Adrenal gland (tissue), 5 donors: ENCODE data around the gene AHI1.

Experiments used
- POLR2A ChIP-seq, 2 donors: fragments of 450-650 bp; IDR thresholded peaks; one replicate each; pipeline ENCODE4 v1.6.1; 2017; ENCODE audit warnings: antibody characterized with exemption in 2 of 2, mild to moderate bottlenecking in 2 of 2, moderate library complexity in 1 of 2
- TF ChIP-seq, protein P1 (sequence below), 6 experiments: fragments of 450-650 bp in 4 of 6; fragments of 200-600 bp in 2 of 6; sonication (generic) in 1 of 6; IDR thresholded peaks; 1 replicate in 5 of 6; 2 replicates in 1 of 6; pipeline versions ENCODE4 v1.5.1 to v1.8.0; 2016 to 2021; ENCODE audit warnings: antibody characterized with exemption in 6 of 6, mild to moderate bottlenecking in 2 of 6, moderate library complexity in 1 of 6
- donor health status: DM: no; HTN: no; CAD: no.

- TF ChIP-seq, protein P1, sequence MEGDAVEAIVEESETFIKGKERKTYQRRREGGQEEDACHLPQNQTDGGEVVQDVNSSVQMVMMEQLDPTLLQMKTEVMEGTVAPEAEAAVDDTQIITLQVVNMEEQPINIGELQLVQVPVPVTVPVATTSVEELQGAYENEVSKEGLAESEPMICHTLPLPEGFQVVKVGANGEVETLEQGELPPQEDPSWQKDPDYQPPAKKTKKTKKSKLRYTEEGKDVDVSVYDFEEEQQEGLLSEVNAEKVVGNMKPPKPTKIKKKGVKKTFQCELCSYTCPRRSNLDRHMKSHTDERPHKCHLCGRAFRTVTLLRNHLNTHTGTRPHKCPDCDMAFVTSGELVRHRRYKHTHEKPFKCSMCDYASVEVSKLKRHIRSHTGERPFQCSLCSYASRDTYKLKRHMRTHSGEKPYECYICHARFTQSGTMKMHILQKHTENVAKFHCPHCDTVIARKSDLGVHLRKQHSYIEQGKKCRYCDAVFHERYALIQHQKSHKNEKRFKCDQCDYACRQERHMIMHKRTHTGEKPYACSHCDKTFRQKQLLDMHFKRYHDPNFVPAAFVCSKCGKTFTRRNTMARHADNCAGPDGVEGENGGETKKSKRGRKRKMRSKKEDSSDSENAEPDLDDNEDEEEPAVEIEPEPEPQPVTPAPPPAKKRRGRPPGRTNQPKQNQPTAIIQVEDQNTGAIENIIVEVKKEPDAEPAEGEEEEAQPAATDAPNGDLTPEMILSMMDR (IDR thresholded peaks at IDR 0.05) = no peak
- TF ChIP-seq POLR2A (IDR thresholded peaks at IDR 0.05) = no peak
Observed at GRCh38 chr6:135304883-135305282, 192.7 kb downstream of the AHI1 start.
